NB4 (cell line): ENCODE data around the gene SLC22A8.

Experiments
- DNase-seq: peaks from one replicate; pipeline ENCODE4 v3.0.0; 2010; ENCODE audit warnings: low read depth
- H3K4me3 ChIP-seq: one replicate; pipeline ENCODE4 v1.5.1; 2011; ENCODE audit warnings: mild to moderate bottlenecking, low read depth, low read length, moderate library complexity
- CTCF ChIP-seq: IDR thresholded peaks from one replicate; pipeline ENCODE4 v1.5.1; 2012; ENCODE audit warnings: low read depth, low read length
- MAX ChIP-seq: IDR thresholded peaks from 2 replicates; pipeline ENCODE4 v1.6.1; 2011; ENCODE audit warnings: low read depth, low read length
- MYC ChIP-seq: IDR thresholded peaks from 2 replicates; pipeline ENCODE4 v1.6.1; 2011; ENCODE audit warnings: low read depth, low read length
- POLR2A ChIP-seq: IDR thresholded peaks from 2 replicates; pipeline ENCODE4 v1.6.1; 2011; ENCODE audit warnings: mild to moderate bottlenecking; ENCODE audit not compliant: insufficient read length; ENCODE audit errors: extremely low read depth

SLC22A8 gene

GRCh38 chr11:62965574-62965973, 50.1 kb downstream of the SLC22A8 start:
- H3K4me3 ChIP-seq, result no peak overlapping the region
- DNase-seq, result no peak
- TF ChIP-seq CTCF (no peak), MYC (no peak), POLR2A (no peak), MAX (no peak)

- no peak for DNase-seq
- TF ChIP-seq MAX, result no peak
- TF ChIP-seq CTCF, result no peak
- TF ChIP-seq POLR2A, result no peak
- TF ChIP-seq MYC, result no peak
- H3K4me3 ChIP-seq, result no peak overlapping the region
Observed at GRCh38 chr11:62962391-62962790, 53.2 kb downstream of the SLC22A8 start.

GRCh38 chr11:62961017-62961570, 54.5 kb downstream of the SLC22A8 start:
- H3K4me3 ChIP-seq, result no peak overlapping the region
- DNase-seq, result no peak
- no peak for TF ChIP-seq MAX
- TF ChIP-seq CTCF, result no peak
- TF ChIP-seq POLR2A, result no peak
- no peak for TF ChIP-seq MYC

- TF ChIP-seq MYC (no peak), POLR2A (no peak), MAX (no peak), CTCF (no peak)
- no peak overlapping the region for H3K4me3 ChIP-seq
- DNase-seq, result no peak
Observed at GRCh38 chr11:62959422-62959980, 56.1 kb downstream of the SLC22A8 start.

GRCh38 chr11:62958547-62959421, 56.9 kb downstream of the SLC22A8 start:
- DNase-seq, result no peak
- no peak for TF ChIP-seq POLR2A
- TF ChIP-seq MAX, result no peak
- TF ChIP-seq MYC, result no peak
- no peak overlapping the region for H3K4me3 ChIP-seq

GRCh38 chr11:62957147-62957546, 58.5 kb downstream of the SLC22A8 start:
- TF ChIP-seq POLR2A (no peak), CTCF (no peak), MAX (no peak), MYC (no peak)
- DNase-seq, result no peak
- H3K4me3 ChIP-seq, result no peak overlapping the region
